ENCODE measurements around the gene GARIN5A. TPM values are rescaled to one million over a fixed set of nuclear protein-coding genes. Genes with fewer than 3 reads are reported as not detected.

The GARIN5A gene
- total and polyA plus RNA-seq, 2 of the 8 experiments (the other 6 are each of a cell fraction or from before 2014, with no cell fraction given): 9.1 to 18.5 TPM

- Histone ChIP-seq H2AFZ (ENCODE audit: low read length) (no peak overlapping the region), H2BK5ac (ENCODE audit: low read depth, low read length) (peak overlapping the region; percentile 47; the same call in 1 of the 2 replicates), H3K14ac (ENCODE audit: insufficient read length) (no peak overlapping the region), H3K23ac (ENCODE audit: insufficient read length) (no peak overlapping the region), H3K4me1 (replicated peaks in 1 of 4; ENCODE audit: control insufficient read depth in 3 of 4, insufficient read depth in 4 of 4, low read length in 3 of 4) (peaks cover 0 to 7% (median 0%) of the 10 kb centered on the region in 4 experiments; a peak in 1 of 7 replicates), H2AK5ac (ENCODE audit: low read depth, low read length) (no peak overlapping the region), H2BK20ac (ENCODE audit: low read length) (no peak overlapping the region), H2BK120ac (replicated peaks; ENCODE audit: low read depth, low read length) (no peak overlapping the region), H3K36me3 (ENCODE audit: control insufficient read depth in 2 of 4, insufficient read depth in 4 of 4, low read length in 3 of 4) (no peaks in the 10 kb centered on the region), H3K23me2 (ENCODE audit: low read depth, low read length) (peaks cover under 1% of the 10 kb centered on the region; the same call in 1 of the 2 replicates), H3K79me1 (ENCODE audit: low read depth, low read length) (no peaks in the 10 kb centered on the region), H3K27ac (ENCODE audit: low read depth, low read length) (no peak overlapping the region), H3K18ac (ENCODE audit: extremely low read depth, low read length) (no peak overlapping the region), H3K79me2 (ENCODE audit: control insufficient read depth in 1 of 2, insufficient read depth in 2 of 2, low read length in 2 of 2) (no peaks in the 10 kb centered on the region), H4K5ac (ENCODE audit: insufficient read length, low read depth, low read length) (no peak overlapping the region), H3K4me3 (ENCODE audit: extremely low read depth in 1 of 4, insufficient read depth in 2 of 4, low read depth in 3 of 4, low read length in 4 of 4) (no peak overlapping the region), H4K20me1 (replicated peaks in 1 of 2; ENCODE audit: control insufficient read depth in 1 of 2, insufficient read depth in 2 of 2, low read length in 2 of 2) (no peaks in the 10 kb centered on the region), H3K56ac (replicated peaks; ENCODE audit: insufficient read length, low read depth, low read length) (no peak overlapping the region), H3K9ac (replicated peaks in 1 of 4; ENCODE audit: extremely low read depth in 1 of 4, low read depth in 3 of 4, low read length in 3 of 4) (no peak overlapping the region), H2BK15ac (ENCODE audit: low read length) (no peak overlapping the region), H4K8ac (ENCODE audit: extremely low read depth, insufficient read depth, low read length) (no peak overlapping the region), H3K4me2 (ENCODE audit: insufficient read depth in 1 of 2, low read depth in 2 of 2, low read length in 2 of 2) (no peak overlapping the region; a peak in 1 of 4 replicates), H3K4ac (replicated peaks; ENCODE audit: insufficient read length, low read depth, low read length) (no peak overlapping the region), H3K27me3 (replicated peaks in 1 of 4; ENCODE audit: control insufficient read depth in 3 of 4, extremely low read depth in 1 of 4, insufficient read depth in 3 of 4, low read length in 3 of 4) (no peaks in the 10 kb centered on the region; a peak in 2 of 7 replicates), H4K91ac (replicated peaks; ENCODE audit: insufficient read length, low read length) (peak overlapping the region; percentile 34), H3K9me3 (ENCODE audit: insufficient read depth in 2 of 2, low read depth in 1 of 2, low read length in 1 of 2) (no peaks in the 10 kb centered on the region), H2BK12ac (ENCODE audit: low read depth, low read length) (no peak overlapping the region)
- WGBS, 2 experiments (ENCODE audit: extremely low coverage in 1 of 2, insufficient coverage in 1 of 2, insufficient read length in 1 of 2, insufficient replicate concordance in 2 of 2, low coverage in 1 of 2, low lambda C conversion rate in 2 of 2, missing lambda C conversion rate in 1 of 2): 85% methylated on average over 23 of the region's 30 CpGs; no CpG with 5 or more reads in 1 of the 2 experiments
- FAIRE-seq (no peak), DNase-seq (ENCODE audit: low read depth in 1 of 2, low spot score in 2 of 2) (no peak)
- ChIA-PET CTCF (ENCODE audit: partially characterized antibody) (interaction anchor here (0.6 to 3.7 kb wide), 6 partner anchors 10 to 94 kb away, joined by 3 to 14 read pairs (median 4); no protein-coding TSS in a partner anchor), POLR2A (ENCODE audit: partially characterized antibody) (no interaction called here)
- peak; percentile 30; the same call in 1 of the 2 replicates for TF ChIP-seq KDM1A (IDR thresholded peaks at IDR 0.05; ENCODE audit: borderline replicate concordance, low read length)
- no peak for TF ChIP-seq SP1 (IDR thresholded peaks at IDR 0.05; ENCODE audit: low read depth, low read length)
These were observed 26.1 kb downstream of the GARIN5A start for GRCh38 chr19:50450369-50451222.
